EL (cell line): ENCODE results near the gene ENTHD1.

Experiments used
- DNase-seq: peaks from one replicate; pipeline ENCODE4 v3.0.0-alpha.2; 2016

Gene ENTHD1

DNA sequence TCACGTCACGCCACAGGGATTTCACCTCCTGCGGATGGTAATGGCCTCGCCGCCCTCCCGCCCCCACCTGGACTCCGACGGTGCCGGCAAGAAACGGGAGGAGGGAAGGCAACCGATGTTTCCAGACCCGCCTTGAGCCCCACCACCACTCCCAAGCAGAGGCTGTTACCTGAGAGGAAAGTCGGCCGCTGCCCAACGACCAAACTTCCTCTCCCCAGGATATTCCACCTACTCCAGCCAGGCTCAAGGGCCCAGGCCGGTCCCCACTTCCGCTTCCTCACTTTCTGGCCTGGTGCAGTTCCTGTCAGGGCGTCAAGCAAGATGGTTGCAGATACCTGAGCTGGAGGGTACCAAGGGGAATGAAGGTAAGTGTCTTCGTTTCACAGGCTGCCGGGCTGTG is at the start of gene ENTHD1:
Gene ENTHD1 (minus strand): TSS at position 235 of the 400 bp plus-strand sequence. CDS start 6,012 bp downstream, outside the sequence.
- DNase-seq: no peak

GRCh38 chr22:39943337-39943736 is 49.8 kb upstream of the ENTHD1 start:
- no peak for DNase-seq

DNA sequence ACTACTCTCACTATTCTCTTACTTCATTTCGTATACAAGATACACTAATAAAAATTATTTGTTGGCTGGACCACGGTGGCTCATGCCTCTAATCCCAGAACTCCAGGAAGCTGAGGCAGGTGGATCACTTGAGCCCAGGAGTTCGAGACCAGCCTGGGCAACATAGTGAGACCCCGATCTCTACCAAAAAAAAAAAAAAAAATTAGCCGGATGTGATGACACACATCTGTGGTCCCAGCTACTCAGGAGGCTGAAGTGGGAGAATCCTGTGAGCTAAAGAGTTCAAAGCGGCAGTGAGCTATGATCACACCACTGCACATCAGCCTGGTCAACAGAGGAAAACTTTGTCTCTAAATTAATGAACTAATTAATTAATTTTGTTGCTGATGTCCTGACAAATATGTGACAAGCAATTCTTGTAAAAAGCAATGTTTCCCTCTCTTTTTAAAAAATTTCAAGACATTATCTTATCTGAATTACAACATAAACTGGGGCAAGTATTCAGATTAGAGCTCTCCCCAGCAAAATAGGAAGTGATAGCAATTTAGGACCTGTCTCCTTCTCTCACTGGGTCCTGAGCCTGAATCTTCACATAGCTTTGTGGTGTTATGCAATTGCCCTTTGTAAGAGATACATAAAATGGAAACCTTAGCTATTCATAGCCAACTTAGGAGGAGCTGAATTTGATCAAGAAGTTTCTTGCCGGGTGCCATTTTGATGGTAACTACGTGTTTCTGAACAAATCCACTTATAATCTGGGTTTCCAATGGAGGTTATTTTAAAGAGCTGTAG is 49.1 kb upstream of the ENTHD1 start:
- DNase-seq: no peak

DNA sequence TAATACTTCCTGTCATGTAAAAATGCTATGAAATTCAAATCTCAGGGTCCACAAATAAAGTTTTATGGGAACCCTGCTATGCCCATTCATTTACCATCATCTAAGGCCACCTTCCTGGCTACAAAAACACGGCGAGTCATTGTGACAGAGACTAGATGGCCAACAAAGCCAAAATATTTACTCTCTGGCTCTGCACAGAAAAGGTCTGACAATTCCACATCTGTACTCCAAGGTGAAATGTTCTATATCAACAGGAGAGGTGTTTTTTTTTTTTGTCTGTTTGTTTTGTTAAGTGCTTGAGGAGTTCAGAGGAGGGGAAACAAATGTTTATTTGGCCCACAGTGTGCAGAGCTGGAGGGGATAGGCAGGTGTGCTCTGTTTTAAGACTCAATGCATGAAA is 48.0 kb upstream of the ENTHD1 start:
- no peak for DNase-seq

DNA sequence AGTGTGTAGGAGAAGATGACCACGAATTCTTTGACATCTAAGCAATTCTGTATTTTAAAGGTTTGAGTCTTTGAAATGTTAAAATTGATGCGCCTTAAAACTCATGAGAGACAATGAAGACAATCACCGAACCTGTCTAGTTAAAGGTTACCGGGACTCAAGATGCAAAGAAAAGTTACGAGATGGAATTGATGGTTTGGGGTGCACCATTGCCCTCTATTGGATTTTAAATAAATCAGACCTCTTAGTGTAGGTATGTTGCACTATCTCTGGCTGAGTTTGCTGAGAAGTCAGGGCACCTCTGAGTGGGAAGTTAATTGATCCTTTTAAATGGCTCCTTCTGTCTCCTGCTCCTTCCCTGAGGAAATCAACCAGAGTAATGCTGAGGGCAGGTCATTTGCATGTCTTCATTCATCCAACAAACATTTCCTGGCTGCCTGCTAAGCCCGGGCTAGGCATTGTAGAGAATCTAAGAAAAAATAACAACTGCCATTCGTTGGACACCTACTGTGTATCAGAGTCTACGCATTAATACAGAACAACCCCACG is 47.3 kb upstream of the ENTHD1 start:
- no peak for DNase-seq

DNA sequence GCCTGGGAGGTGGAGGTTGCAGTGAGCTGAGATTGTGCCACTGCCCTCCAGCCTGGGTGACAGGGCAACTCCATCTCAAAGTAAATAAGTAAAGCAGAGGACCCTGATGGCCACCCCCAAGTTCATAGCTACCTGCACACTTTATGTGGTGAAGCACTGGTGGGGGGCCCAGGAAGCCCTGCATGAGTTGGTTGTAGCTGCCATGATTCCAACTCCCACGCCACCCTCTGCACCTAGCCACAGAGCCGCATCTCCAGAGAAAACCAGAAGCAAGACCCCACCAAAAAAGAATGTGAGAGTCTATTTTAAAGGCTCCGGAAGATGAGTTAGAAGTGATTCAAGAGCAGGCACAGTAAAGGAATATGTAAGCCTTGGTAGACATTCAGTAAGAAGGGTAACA is 46.3 kb upstream of the ENTHD1 start:
- no peak for DNase-seq

- DNase-seq: no peak
Measured at GRCh38 chr22:39938509-39939111, 45.0 kb upstream of the ENTHD1 start.

- DNase-seq: no peak
Measured at GRCh38 chr22:39937906-39938305, 44.3 kb upstream of the ENTHD1 start.

DNA sequence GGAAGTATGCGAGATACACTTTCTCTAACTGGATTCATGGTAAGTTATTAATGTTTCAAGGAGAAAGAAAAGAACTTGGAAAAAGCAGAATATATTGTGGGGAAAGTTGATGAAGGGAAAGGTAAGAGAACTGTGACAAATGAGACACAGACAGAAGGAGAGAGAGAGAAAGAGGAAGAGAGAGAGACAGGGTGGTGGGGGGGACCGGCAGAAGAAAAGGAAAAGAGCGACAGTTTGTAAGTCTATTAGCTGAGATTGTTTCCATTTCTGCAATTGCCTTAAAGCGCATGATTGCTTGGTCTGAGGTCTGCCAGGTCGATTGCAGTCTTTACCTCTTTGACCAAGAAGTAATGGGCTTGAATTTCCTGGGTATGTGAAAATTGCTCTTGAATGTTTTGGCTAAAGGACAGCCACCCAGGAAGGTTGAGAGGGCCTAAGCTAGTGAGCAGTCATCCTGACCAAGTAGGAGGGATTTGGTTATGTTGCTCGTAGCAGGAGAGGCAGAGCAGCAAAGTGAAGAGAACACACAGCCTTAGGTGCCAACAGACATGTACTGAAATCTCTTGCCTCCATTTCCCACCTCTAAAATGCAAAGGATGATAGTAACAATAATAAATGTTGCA is 43.1 kb upstream of the ENTHD1 start:
- no peak for DNase-seq

- DNase-seq: no peak
Measured at GRCh38 chr22:39935612-39936011, 42.1 kb upstream of the ENTHD1 start.

DNA sequence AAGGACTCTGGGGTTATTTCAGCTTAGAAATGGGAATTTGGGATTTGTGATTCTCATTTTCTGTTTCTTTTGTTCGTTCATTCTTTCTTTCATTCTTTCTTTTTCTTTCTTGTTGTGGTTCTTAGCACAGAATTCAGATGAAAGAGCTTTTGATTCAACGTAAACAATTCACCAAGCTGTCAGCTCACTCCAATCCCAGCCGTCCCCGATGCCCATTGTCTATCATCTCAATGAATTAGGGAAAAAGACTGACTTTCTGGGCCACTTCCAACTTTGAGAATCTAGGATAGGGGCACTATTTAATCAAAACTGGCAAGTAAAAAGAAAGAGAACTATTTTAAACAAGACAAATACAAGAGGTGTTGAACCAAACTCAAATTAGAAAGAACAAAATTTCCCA is 41.6 kb upstream of the ENTHD1 start:
- DNase-seq: no peak

- no peak for DNase-seq
Measured at GRCh38 chr22:39933741-39934140, 40.2 kb upstream of the ENTHD1 start.

DNA sequence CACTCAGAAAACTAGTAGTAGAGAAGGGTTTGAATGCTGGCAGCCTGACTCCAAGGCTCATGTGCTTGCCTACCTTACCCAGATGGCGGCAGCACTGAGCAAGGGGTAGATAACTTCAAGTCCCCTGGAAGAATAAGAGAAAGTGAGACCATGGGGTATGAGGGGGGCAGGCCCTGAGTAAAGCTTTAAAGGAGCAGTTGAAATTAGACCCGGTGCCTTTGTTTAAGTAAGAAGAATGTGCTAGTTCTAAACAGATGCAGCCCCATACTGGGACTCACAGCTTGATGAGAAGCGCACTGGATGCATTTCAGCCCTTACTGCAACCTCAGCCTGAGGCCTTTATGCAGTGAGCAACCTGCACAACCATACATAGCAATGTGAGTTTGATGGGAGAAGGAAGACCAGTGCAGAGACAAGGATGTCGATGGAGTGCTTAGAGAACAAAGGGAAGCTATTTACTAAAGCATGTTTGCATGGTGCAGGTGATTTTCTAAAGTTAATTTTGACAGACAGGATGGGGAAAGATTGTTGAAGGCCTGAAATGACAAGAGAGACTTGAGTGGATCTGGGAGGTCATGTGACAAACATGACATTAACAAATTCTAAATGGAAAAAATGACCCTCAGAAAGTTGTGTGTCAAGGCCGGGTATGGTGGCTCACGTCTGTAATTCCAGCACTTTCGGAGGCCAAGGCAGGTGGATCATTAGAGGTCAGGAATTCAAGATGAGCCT is 39.5 kb upstream of the ENTHD1 start:
- peak; percentile 41 for DNase-seq

GRCh38 chr22:39932166-39932565 is 38.6 kb upstream of the ENTHD1 start:
- DNase-seq: no peak

- DNase-seq: no peak
Measured at GRCh38 chr22:39931251-39931650, 37.7 kb upstream of the ENTHD1 start.

DNA sequence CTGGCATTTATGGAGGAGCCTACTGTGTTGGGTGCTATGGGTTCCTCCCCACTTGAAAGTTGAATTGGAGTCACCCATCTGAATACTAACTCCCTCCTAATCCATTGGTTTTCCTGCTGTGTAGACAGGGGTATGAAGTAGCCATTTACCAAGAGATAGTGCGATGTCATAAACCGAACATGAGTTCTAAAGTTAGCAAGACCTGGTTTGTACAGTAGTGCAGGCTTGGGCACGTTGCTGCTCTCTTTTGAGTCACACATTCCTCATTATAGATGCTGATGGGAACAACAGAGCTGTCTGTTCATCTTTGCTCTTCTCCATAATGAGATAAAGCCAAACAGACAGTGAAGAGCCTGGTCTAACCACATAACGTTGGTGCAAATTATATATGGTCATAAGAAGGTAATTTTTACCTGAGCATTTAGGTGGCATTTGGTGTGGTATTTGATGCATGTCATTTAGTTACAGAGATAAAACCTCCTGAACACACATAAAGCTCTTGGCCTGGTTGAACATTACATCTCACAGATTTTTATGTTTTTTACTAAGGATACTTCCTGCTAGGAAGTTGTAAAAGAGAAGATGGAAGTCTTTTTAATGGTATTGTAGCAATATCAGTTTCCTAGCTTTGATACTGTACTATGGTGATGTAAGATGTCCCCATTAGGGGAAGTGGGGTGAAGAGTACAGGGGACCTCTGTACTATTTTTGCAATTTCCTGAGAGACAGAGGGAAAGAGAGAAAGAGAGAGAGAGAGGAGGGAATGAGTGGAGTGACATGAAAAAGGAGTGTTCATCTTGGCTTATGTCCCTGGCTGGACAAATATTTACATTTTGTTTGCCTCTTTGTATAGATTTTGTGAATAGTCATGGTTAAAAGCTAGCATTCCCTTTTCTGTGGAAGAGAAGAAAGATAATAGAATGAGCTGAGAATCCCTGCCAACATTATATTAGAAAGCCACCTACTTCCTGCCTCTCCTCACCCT is 35.3 kb upstream of the ENTHD1 start:
- no peak for DNase-seq

DNA sequence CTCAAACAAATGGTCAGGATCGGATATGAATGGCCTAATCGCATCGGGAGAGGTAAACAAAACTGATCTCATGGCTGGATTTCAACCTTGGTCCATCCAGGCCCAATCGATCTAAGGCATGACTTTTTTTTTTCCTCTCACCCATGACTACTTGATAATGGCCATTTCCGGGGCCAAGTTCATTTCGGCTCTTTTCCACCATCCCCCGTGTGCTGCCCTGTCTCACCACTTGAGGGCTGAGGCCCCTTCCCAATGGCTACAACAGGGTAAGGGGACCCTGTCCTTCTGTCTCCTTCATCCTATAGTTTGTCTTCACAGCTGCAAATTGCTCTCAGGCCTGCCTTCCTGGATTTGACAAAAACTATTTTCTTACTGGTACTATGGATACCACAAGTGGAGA is 34.0 kb upstream of the ENTHD1 start:
- no peak for DNase-seq

DNA sequence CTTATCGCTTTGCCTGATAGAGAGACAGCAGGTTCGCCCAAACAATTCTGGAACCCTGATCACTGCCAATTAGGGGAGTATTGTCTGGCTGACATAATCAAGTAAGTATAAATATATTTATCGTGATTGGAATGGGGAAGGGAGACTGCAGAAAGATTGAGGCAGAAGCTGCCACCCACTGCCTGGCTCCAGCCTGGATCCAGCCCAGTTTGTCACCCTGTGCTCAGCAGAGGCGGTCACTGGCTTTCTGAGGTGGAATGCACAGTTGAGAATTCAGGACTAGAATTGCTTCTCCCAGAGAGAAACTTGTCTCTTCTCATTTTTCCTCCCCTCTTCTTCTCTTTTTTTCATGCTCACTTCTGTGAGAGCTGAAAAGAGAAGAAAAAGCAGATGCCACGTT is 33.2 kb upstream of the ENTHD1 start:
- DNase-seq: no peak

- DNase-seq: no peak
Measured at GRCh38 chr22:39925909-39926679, 32.5 kb upstream of the ENTHD1 start.

GRCh38 chr22:39925273-39925672 is 31.7 kb upstream of the ENTHD1 start:
- no peak for DNase-seq

DNA sequence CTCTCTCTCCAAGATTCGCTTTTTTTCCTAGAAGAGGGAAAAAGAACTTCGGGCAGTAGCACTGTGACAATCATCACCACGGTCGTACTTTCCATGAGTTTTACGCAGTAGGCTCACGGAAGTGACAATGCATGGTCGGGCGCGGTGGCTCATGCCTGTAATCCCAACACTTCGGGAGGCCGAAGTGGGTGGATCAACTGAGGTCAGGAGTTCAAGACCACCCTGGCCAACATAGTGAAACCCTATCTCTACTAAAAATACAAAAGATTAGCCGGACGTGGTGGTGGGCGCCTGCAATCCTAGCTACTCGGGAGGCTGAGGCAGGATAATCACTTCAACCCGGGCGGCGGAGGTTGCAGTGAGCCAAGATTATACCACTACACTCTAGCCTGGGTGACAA is 30.7 kb upstream of the ENTHD1 start:
- DNase-seq: no peak
